MG63 (cell line): ENCODE measurements around the gene WASF3. TPM values are rescaled to one million over a fixed set of nuclear protein-coding genes. Genes with fewer than 3 reads are reported as not detected.

Experiments
- DNase-seq: peaks from one replicate; pipeline ENCODE4 v3.0.0-alpha.2; 2020
- H3K27me3 ChIP-seq: fragments of 250-450 bp; sonication (Bioruptor Pico); 2 replicates; pipeline ENCODE4 v1.5.1; 2020; ENCODE audit warnings: mild to moderate bottlenecking, moderate library complexity
- H3K36me3 ChIP-seq: fragments of 250-450 bp; sonication (Bioruptor Pico); 2 replicates; pipeline ENCODE4 v1.5.1; 2020; ENCODE audit warnings: mild to moderate bottlenecking, moderate library complexity
- H3K4me3 ChIP-seq: fragments of 250-450 bp; sonication (Bioruptor Pico); 2 replicates; pipeline ENCODE4 v1.5.1; 2020; ENCODE audit warnings: mild to moderate bottlenecking, moderate library complexity
- H3K9me3 ChIP-seq: fragments of 250-450 bp; sonication (Bioruptor Pico); 2 replicates; pipeline ENCODE4 v1.5.1; 2020; ENCODE audit warnings: mild to moderate bottlenecking, moderate library complexity
- total RNA-seq: library from RNA; depleted of rRNA; stranded (reverse); fragments of >200 nt; shearing (Covaris generic); gene quantifications from 2 replicates; pipeline ENCODE4 v1.2.3, GENCODE V29; 2014; ENCODE audit warnings: low replicate concordance

Gene WASF3
- total RNA-seq, 1 experiment from 2014 or later, result 6.0 TPM

DNA sequence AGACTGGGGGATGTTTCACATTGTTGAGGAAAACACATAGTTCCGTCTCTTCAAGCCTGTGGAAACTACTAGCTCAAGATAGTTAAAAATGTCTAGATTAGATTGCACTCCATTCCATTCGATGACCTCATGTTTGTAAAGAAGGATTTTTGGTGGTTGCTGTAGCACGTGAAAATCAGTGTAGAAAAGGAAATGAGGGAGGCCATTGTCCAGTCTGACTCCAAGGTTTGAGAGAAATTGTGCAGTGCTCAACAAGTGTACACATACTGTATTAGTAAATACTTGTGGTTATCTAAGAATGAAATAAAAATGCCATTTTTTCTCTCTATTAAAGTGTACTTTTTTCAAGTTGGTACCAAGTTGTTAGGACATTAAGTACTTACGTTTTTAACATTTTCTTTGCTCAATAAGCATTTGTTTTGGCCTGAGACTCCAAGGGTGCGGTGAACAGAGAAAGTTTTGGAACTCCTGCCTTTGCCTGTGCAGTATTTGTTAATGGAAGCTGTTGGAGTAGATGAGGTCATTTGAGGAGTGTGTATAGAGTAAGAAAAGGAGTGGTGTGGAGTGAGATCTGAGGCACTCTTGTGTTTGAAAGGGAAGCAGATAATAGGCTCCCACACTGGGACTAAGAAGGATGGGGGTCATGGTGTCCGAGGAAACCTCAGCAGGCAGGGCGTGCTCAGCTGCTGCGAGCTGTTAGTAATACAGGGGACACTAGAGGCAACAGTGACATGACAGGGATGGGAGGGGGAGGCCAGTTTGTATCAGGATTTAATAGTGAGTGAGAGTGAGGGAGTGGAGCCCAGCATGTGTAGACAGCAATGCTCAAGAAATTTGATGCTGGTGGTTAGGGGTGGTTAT lies 4.4 kb downstream of the WASF3 start:
- no peaks in the 10 kb centered on the region for H3K9me3 ChIP-seq

GRCh38 chr13:26562512-26562890 lies 5.0 kb downstream of the WASF3 start:
- Histone ChIP-seq H3K36me3 (peaks cover 8% of the 10 kb centered on the region), H3K4me3 (no peak overlapping the region), H3K27me3 (no peaks in the 10 kb centered on the region), H3K9me3 (no peaks in the 10 kb centered on the region)
- no peak for DNase-seq

More for the DNA sequence above, 4.4 kb downstream of the WASF3 start:
- DNase-seq, result no peak
- no peak overlapping the region for H3K4me3 ChIP-seq
- H3K36me3 ChIP-seq, result peaks cover 8% of the 10 kb centered on the region
- no peaks in the 10 kb centered on the region for H3K27me3 ChIP-seq

- peaks cover 8% of the 10 kb centered on the region for H3K36me3 ChIP-seq
- H3K4me3 ChIP-seq, result no peak overlapping the region
- no peak for DNase-seq
- no peaks in the 10 kb centered on the region for H3K9me3 ChIP-seq
- H3K27me3 ChIP-seq, result no peaks in the 10 kb centered on the region
Measured at GRCh38 chr13:26563713-26564112, 6.2 kb downstream of the WASF3 start.

DNA sequence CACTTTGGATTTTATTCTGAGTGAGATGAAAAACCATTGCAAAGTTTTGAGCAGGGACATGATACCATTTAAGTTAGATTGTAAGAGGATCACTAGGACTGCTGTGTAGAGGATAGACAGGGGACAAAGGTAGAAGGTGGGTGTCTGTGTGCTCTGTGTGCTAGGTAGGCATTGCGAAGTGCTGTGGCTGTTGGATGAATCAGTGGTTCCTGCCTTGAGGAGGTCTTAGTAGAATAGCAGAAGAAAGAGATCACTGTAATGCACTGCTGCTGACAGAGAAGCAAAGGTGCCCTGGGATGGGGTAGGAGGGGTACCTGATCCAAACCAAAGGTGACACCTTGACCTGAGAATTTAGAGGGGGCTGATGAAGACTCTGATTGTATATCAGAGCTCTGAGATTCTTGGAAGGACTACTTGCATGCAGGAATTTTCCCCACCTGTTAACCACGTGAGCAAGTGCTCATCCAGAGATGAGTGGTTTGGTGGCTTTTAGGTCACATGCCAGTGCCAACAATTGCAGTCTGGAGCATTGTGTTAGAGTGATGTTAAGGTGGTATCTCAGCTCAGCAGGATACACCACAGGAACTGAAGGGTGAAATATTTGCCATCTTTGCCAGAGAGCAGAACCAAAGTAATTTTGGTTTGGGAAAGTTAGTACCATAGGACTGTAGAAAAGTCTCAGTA lies 10.8 kb downstream of the WASF3 start:
- no peak for DNase-seq
- peaks cover 8% of the 10 kb centered on the region for H3K36me3 ChIP-seq
- no peak overlapping the region for H3K4me3 ChIP-seq
- H3K9me3 ChIP-seq, result peaks cover 2% of the 10 kb centered on the region; the same call in 1 of the 2 replicates
- H3K27me3 ChIP-seq, result no peaks in the 10 kb centered on the region

GRCh38 chr13:26571518-26571917 lies 14.0 kb downstream of the WASF3 start:
- Histone ChIP-seq H3K27me3 (no peaks in the 10 kb centered on the region), H3K9me3 (peaks cover 7% of the 10 kb centered on the region), H3K4me3 (no peak overlapping the region), H3K36me3 (peaks cover 6% of the 10 kb centered on the region; the same call in 1 of the 2 replicates)
- DNase-seq, result no peak

DNA sequence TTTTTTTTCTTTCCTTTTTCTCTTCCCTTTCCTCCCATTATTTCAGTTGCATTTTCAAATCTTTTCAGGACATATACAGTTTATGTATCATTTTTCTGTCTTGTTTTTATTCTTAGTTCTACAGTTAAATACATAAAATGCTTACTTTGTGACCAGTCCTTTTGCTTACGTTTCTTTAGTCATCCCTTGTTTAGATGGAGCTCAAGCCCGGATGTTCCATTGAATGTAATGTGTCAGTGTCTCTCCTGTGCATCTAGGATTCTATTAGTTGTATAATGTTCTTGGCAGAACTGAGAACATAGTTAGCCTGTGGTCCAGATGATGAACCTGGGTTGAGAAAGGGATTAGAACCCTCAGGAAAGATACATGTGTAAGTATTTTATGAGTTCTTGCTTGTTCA lies 17.8 kb downstream of the WASF3 start:
- Histone ChIP-seq H3K4me3 (no peak overlapping the region), H3K27me3 (no peaks in the 10 kb centered on the region), H3K36me3 (peaks cover 31% of the 10 kb centered on the region), H3K9me3 (peaks cover 26% of the 10 kb centered on the region)
- DNase-seq, result no peak

DNA sequence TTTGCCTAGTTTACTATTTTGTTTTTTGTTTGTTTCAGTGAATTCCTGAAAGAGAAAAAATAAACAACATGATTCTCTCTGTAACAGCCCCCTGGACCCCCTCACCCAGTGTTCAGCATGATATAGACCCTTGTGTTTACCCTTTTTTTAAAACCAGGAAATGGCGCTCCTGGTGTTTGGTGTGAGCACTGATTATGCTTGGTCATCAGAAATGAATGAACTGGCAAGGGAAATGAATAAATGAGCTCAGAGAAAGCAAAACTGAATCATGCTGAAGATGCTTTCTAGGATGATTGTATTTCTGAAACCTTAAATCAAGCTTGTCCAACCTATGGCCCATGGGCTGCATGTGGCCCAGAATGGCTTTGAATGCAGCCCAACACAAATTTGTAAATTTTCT lies 22.1 kb downstream of the WASF3 start:
- Histone ChIP-seq H3K27me3 (no peaks in the 10 kb centered on the region), H3K9me3 (peaks cover 20% of the 10 kb centered on the region), H3K4me3 (no peak overlapping the region), H3K36me3 (peaks cover 44% of the 10 kb centered on the region)
- DNase-seq, result no peak

GRCh38 chr13:26583662-26584061 lies 26.2 kb downstream of the WASF3 start:
- Histone ChIP-seq H3K4me3 (no peak overlapping the region), H3K9me3 (peaks cover 13% of the 10 kb centered on the region)
- no peak for DNase-seq

DNA sequence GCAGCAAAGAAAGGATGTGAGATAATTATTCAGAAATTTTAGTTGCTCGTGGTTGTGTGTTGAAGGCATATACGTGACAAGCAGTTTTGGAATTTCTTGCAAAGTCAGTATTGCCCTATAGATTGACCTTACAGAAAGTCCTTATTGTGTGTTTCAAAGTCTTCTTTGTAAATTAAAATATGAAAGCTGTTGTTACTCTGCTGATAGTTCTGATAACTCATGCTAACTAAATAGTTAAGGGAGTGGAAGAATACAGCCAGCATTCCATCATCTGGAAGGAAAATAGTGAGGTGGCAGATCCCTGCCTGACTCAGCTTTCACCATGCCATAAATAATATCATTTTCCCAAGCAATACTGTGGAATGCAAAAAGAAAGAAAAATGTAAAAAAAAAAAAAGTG lies 27.2 kb downstream of the WASF3 start:
- H3K27me3 ChIP-seq, result no peaks in the 10 kb centered on the region
- H3K36me3 ChIP-seq, result peaks cover 16% of the 10 kb centered on the region
- H3K4me3 ChIP-seq, result no peak overlapping the region
- peaks cover 6% of the 10 kb centered on the region; the same call in 1 of the 2 replicates for H3K9me3 ChIP-seq
- peak; percentile 23 for DNase-seq

More at GRCh38 chr13:26583662-26584061, 26.2 kb downstream of the WASF3 start:
- Histone ChIP-seq H3K27me3 (no peaks in the 10 kb centered on the region), H3K36me3 (peaks cover 22% of the 10 kb centered on the region)

DNA sequence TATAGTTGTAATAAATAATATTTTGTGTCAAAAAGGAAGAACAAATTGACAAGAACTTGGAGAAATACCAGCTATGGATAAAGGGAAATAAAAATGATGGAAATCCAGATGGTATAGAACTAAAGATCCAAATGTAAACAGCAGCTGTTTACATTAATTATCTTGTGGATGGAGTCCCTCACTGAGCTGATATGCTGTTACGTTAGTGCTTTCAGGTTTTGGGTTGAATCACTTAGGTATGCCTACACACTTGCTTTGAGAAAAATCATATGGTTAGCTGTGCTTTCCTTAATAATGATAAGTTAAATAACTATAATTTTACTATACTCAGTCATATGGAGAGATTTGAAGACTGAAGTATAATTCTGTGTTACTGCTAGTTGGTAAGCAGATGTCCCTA lies 27.7 kb downstream of the WASF3 start:
- H3K4me3 ChIP-seq, result no peak overlapping the region
- H3K36me3 ChIP-seq, result peaks cover 13% of the 10 kb centered on the region
- peaks cover 4% of the 10 kb centered on the region; the same call in 1 of the 2 replicates for H3K9me3 ChIP-seq
- DNase-seq, result no peak
- no peaks in the 10 kb centered on the region for H3K27me3 ChIP-seq

GRCh38 chr13:26587251-26587650 lies 29.8 kb downstream of the WASF3 start:
- Histone ChIP-seq H3K27me3 (no peaks in the 10 kb centered on the region), H3K9me3 (peaks cover 4% of the 10 kb centered on the region; the same call in 1 of the 2 replicates), H3K4me3 (no peak overlapping the region), H3K36me3 (peaks cover 5% of the 10 kb centered on the region)
- DNase-seq, result no peak

GRCh38 chr13:26589226-26589625 lies 31.7 kb downstream of the WASF3 start:
- no peak overlapping the region for H3K4me3 ChIP-seq
- peaks cover 4% of the 10 kb centered on the region; the same call in 1 of the 2 replicates for H3K9me3 ChIP-seq
- DNase-seq, result no peak
- H3K36me3 ChIP-seq, result peaks cover 2% of the 10 kb centered on the region
- H3K27me3 ChIP-seq, result no peaks in the 10 kb centered on the region

- no peak for DNase-seq
- Histone ChIP-seq H3K9me3 (peaks cover 4% of the 10 kb centered on the region; the same call in 1 of the 2 replicates), H3K4me3 (no peak overlapping the region), H3K27me3 (no peaks in the 10 kb centered on the region), H3K36me3 (peaks cover 6% of the 10 kb centered on the region)
Measured at GRCh38 chr13:26589754-26590153, 32.3 kb downstream of the WASF3 start.

DNA sequence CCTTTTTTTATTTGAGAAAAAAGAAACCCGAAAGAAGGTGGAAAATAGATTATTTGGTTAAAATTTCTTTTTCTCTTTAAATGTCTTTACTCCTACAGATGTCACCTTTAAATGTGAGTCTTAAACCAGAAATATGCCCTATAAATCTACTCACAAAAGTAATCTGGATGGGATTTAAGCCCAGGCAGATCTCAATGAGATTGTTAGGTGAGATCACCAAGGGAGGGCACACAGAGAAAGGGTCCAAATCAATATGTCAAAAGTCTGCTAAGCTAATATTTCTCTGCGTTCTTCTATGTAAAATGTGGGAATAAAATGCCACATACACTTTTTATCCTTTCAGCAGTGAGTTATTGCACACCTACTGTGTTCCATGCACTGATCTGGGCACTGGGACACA lies 32.9 kb downstream of the WASF3 start:
- Histone ChIP-seq H3K36me3 (peaks cover 8% of the 10 kb centered on the region), H3K27me3 (no peaks in the 10 kb centered on the region), H3K4me3 (no peak overlapping the region), H3K9me3 (peaks cover 9% of the 10 kb centered on the region; the same call in 1 of the 2 replicates)
- no peak for DNase-seq

- no peak overlapping the region for H3K4me3 ChIP-seq
- DNase-seq, result no peak
- no peaks in the 10 kb centered on the region for H3K27me3 ChIP-seq
- H3K36me3 ChIP-seq, result peaks cover 11% of the 10 kb centered on the region
- H3K9me3 ChIP-seq, result peaks cover 10% of the 10 kb centered on the region
Measured at GRCh38 chr13:26590951-26591350, 33.5 kb downstream of the WASF3 start.

DNA sequence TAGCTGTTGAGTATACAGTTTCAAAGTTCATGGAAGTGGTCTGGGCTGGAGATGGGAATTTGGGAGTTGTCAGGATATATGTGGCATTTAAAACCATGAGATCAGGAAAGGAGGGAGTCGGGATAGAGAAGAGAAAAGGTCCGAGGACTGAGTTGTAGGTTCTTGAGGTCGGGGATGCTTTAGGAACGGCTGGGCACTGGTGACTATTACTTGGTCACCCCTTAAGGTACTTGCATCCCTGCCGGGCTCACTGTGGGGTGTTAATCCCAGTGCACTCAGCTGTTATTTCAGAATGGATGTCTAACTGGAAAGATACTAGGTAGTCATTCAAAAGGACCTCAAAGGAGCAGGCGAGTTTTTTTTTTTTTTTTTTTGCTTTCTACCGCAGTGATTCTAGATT lies 34.2 kb downstream of the WASF3 start:
- no peak for DNase-seq
- Histone ChIP-seq H3K9me3 (peaks cover 17% of the 10 kb centered on the region), H3K27me3 (no peaks in the 10 kb centered on the region), H3K4me3 (no peak overlapping the region), H3K36me3 (peaks cover 13% of the 10 kb centered on the region)

GRCh38 chr13:26593661-26594060 lies 36.2 kb downstream of the WASF3 start:
- Histone ChIP-seq H3K27me3 (no peaks in the 10 kb centered on the region), H3K4me3 (no peak overlapping the region), H3K36me3 (peaks cover 16% of the 10 kb centered on the region), H3K9me3 (peaks cover 21% of the 10 kb centered on the region)
- DNase-seq, result no peak
